GM12865 (cell line): ENCODE results near the gene CALD1.

Experiments
- DNase-seq: peaks from one replicate; pipeline ENCODE4 v3.0.0; 2010; ENCODE audit warnings: low read depth
- H3K4me3 ChIP-seq: 2 replicates; pipeline ENCODE4 v1.5.1; 2011; ENCODE audit warnings: mild to moderate bottlenecking, low read depth, low read length, control low read depth
- TF ChIP-seq, protein P1 (sequence below): IDR thresholded peaks from 2 replicates; pipeline ENCODE4 v1.5.1; 2011; ENCODE audit warnings: low read length, control low read depth, low read depth, inconsistent platforms; ENCODE audit not compliant: insufficient read depth; ENCODE audit errors: missing control alignments

CALD1 gene

DNA sequence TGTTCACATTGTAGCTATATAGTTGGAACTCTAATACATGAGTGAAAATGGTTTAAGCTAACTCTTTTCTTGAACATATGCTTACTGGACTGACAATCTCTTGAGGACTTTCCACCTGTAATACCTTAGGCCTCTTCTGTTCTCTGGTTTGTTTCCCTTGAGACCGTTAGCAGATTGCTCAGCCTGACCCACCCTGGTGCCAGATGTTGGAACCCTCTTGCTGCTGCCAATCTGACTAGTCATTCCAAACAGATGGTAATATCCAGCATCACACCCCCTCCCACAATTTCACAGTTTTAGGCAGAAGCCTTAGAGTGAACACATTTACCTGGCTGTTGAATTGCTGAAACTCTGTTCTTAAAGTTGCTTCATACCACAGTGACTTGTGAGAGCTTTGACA lies 18.7 kb downstream of the CALD1 start:
- TF ChIP-seq, protein P1, sequence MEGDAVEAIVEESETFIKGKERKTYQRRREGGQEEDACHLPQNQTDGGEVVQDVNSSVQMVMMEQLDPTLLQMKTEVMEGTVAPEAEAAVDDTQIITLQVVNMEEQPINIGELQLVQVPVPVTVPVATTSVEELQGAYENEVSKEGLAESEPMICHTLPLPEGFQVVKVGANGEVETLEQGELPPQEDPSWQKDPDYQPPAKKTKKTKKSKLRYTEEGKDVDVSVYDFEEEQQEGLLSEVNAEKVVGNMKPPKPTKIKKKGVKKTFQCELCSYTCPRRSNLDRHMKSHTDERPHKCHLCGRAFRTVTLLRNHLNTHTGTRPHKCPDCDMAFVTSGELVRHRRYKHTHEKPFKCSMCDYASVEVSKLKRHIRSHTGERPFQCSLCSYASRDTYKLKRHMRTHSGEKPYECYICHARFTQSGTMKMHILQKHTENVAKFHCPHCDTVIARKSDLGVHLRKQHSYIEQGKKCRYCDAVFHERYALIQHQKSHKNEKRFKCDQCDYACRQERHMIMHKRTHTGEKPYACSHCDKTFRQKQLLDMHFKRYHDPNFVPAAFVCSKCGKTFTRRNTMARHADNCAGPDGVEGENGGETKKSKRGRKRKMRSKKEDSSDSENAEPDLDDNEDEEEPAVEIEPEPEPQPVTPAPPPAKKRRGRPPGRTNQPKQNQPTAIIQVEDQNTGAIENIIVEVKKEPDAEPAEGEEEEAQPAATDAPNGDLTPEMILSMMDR: no peak
- no peak overlapping the region for H3K4me3 ChIP-seq
- DNase-seq: no peak

DNA sequence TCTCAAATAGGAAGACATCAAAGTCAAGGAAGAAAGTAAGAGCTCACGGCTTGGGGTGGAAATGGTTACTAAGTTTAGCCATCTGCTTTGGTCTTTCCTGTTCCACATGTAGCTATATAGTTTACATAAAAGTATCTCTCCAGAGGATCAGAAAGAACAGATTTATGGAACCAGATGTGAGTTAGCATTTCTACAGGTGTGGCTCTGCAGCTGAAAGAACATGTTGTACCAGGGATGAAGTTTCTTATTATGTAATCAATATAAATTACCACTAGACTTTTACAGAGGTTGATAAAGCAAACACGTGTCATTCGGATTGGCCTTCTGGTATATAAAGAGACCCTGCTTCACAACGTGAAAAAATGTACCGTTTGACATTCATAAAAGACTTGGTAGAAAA lies 19.9 kb downstream of the CALD1 start:
- DNase-seq: no peak
- TF ChIP-seq, protein P1: no peak
- H3K4me3 ChIP-seq: no peak overlapping the region

DNA sequence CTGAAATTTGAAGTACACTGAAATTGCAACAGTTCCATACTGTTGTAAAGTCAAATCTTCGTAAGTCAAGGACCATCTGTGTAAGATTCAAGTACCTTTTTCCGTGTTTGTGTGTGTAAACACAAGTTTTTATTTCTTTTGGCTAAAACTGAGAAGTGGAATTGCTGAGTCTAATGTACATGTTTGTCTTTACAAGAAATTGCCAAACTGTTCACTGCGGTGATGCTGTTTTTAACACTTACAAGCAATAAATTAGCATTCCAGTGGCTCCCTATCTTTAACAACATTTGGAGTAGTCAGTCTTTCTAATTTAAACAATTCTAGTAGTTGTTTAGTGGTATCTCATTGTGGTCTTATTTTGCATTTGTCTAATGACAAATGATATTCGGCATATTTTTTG lies 23.3 kb downstream of the CALD1 start:
- TF ChIP-seq, protein P1: no peak
- no peak overlapping the region for H3K4me3 ChIP-seq
- DNase-seq: no peak

DNA sequence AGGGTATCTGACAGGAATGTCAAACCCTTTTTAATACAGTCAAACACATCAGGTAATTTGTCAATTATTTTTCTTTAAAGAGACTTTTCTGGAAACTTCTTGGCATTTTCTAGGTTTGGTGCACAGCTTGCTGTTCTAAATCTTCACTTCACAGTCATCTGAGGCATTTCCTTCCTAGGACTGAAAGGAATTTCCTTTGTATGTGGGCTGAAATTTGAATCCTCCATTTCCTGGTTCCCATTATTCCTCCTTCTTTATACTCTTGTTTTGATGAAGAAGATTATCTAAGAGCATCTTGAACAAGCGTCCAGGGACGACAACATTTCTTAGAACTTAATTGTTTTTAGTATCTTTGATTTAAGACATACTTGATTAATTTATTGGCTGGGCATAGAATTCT lies 24.9 kb downstream of the CALD1 start:
- TF ChIP-seq, protein P1: no peak
- DNase-seq: no peak
- H3K4me3 ChIP-seq: no peak overlapping the region

DNA sequence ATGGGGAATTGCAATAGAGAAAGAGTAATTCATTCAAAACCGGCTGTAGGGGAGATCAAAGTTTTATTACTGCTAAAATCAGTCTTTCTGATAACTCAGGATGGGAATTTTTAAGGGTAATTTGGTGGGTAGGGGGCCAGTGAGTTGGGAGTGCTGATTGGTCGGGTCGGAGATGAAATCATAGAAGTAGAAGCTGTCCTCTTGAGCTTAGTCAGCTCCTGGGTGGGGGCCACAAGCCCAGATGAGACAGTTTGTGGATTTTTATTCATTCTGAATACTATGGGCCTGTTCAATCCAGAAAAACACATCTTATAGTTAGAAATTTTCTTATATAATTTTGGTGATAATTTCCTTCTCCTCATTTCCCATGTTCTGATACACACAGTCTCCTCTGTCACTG lies 25.4 kb downstream of the CALD1 start:
- TF ChIP-seq, protein P1: no peak
- H3K4me3 ChIP-seq: no peak overlapping the region
- DNase-seq: no peak

DNA sequence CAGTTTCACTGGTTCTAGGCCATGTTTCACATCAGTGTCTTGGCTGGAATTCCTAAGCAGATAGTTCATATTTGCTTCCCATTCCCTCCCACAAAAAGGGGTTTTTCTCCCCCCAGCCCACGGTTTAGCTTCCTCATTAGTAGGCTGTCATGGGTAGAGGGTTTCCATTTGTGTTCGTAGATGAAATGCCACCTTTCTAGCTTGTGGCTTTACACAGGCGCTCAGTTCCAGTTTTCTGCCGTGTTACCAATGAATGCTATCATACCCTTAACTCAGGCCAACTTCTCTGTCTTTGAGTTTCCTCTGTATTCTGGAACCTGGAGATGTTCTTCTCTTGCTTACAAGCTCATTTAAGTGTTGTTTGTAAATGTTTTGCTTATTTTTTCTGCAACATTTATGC lies 26.8 kb downstream of the CALD1 start:
- TF ChIP-seq, protein P1: no peak
- no peak for DNase-seq
- no peak overlapping the region for H3K4me3 ChIP-seq

DNA sequence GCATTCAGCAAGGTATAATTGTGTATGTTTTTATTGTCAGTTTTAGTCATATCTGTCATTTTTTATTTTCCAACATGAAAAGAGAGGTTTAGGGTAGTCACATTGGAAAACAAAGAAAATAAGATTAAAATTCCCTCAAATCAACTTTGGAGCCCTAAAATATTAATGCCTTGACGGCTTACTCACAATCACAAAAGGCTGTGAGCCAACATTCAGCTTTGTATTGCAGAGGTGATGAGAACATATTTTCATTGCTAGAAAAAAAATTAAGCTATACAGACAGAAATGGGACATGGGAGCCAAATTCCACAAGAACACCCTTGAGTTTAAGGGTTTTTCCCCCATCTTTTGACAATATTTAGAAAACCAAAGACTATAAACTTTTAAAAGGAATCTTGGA lies 30.2 kb downstream of the CALD1 start:
- no peak overlapping the region for H3K4me3 ChIP-seq
- no peak for DNase-seq
- TF ChIP-seq, protein P1: no peak
